ENCODE results near the gene CACNB4.

DNA sequence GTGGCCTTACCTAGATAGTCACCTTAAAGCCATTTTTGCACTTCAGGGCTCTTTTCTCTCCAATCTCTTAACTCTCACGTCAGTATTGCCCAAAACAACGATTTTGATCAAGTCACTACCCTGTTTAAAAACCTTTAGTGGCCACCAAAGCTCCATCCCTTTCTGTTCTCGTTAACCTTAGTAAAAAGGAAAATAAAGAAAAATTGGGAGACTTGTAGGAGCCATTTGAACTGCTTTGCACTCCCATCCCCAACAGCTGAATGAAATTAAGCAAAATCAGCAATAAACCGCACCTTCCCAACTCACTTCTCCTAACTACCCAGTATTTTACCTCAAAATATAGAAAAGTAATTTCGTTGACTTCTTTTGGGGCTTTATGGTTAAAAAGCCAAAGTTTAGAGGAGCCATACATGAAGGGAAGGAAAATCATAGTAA is 269.9 kb downstream of the CACNB4 start:
- no peak for TF ChIP-seq FOXK2 (IDR thresholded peaks at IDR 0.05)
- TF ChIP-seq FOXM1 (IDR thresholded peaks at IDR 0.05; ENCODE audit: borderline replicate concordance) = no peak
- no peak for TF ChIP-seq FOXA1 (IDR thresholded peaks at IDR 0.05)

All from HEK293T (cell line).